ENCODE measurements around the gene GCFC2.
"Not testable (repeated sequence)": the region's sequence is repeated elsewhere in the genome, so short reads cannot be mapped to it uniquely, and the experiment has no call there.

GCFC2 gene

GRCh38 chr2:75683430-75683829, 27.3 kb downstream of the GCFC2 start:
- H3K9me3 ChIP-seq (ENCODE audit: control extremely low read depth in 1 of 5, control insufficient read depth in 4 of 5, insufficient read depth in 2 of 5, low read depth in 1 of 5, low read length in 4 of 5); POLR2A ChIA-PET; H3K4me1 ChIP-seq (ENCODE audit: control extremely low read depth in 1 of 4, control insufficient read depth in 4 of 4, insufficient read depth in 4 of 4, low read length in 3 of 4); CTCF ChIA-PET; H3K27me3 ChIP-seq (replicated peaks in 2 of 5; ENCODE audit: control insufficient read depth in 4 of 5, insufficient read depth in 5 of 5, low read length in 4 of 5); H3K4me3 ChIP-seq (ENCODE audit: control insufficient read depth in 1 of 7, extremely low read depth in 1 of 7, insufficient read depth in 4 of 7, low read depth in 2 of 7, low read length in 6 of 7); DNase-seq; H3K27ac ChIP-seq (ENCODE audit: insufficient read depth in 1 of 2, low read depth in 1 of 2, low read length in 2 of 2, poor library complexity in 1 of 2, severe bottlenecking in 2 of 2): not testable (repeated sequence)
- no CpG with 5 or more reads among the region's 5 CpGs for WGBS (ENCODE audit: insufficient coverage)
- H3K36me3 ChIP-seq (ENCODE audit: control insufficient read depth in 4 of 4, insufficient read depth in 4 of 4, low read length in 3 of 4), result peaks cover 8 to 47% (median 11%) of the 10 kb centered on the region in 4 experiments

- CTCF ChIA-PET, result interaction anchor here (1.1 to 5.2 kb wide), 3 partner anchors 23 to 39 kb away, joined by 3 to 21 read pairs (median 3); partner anchors contain the start of gene MRPL19
- Histone ChIP-seq H3K9me3 (ENCODE audit: control extremely low read depth in 1 of 5, control insufficient read depth in 4 of 5, insufficient read depth in 2 of 5, low read depth in 1 of 5, low read length in 4 of 5) (no peaks in the 10 kb centered on the region), H3K4me3 (ENCODE audit: control insufficient read depth in 1 of 7, extremely low read depth in 1 of 7, insufficient read depth in 4 of 7, low read depth in 2 of 7, low read length in 6 of 7) (no peak overlapping the region), H3K27me3 (replicated peaks in 2 of 5; ENCODE audit: control insufficient read depth in 4 of 5, insufficient read depth in 5 of 5, low read length in 4 of 5) (no peaks in the 10 kb centered on the region), H3K4me1 (ENCODE audit: control extremely low read depth in 1 of 4, control insufficient read depth in 4 of 4, insufficient read depth in 4 of 4, low read length in 3 of 4) (peaks cover 0 to 2% (median 0%) of the 10 kb centered on the region in 4 experiments), H3K27ac (ENCODE audit: insufficient read depth in 1 of 2, low read depth in 1 of 2, low read length in 2 of 2, poor library complexity in 1 of 2, severe bottlenecking in 2 of 2) (no peak overlapping the region), H3K36me3 (ENCODE audit: control insufficient read depth in 4 of 4, insufficient read depth in 4 of 4, low read length in 3 of 4) (peaks cover 2 to 24% (median 4%) of the 10 kb centered on the region in 4 experiments)
- DNase-seq, result no peak
- POLR2A ChIA-PET, result no interaction called here
- WGBS (ENCODE audit: insufficient coverage), result 100% methylated on average over 1 of the region's 1 CpG
Measured at GRCh38 chr2:75680402-75680801, 30.3 kb downstream of the GCFC2 start.

- no CpG with 5 or more reads among the region's 1 CpG for WGBS (ENCODE audit: insufficient coverage)
- CTCF ChIA-PET, result interaction anchor here (1.0 to 5.2 kb wide), 3 partner anchors 22 to 39 kb away, joined by 3 to 21 read pairs (median 3); no protein-coding TSS in a partner anchor
Measured at GRCh38 chr2:75679556-75679955, 31.2 kb downstream of the GCFC2 start.

DNA sequence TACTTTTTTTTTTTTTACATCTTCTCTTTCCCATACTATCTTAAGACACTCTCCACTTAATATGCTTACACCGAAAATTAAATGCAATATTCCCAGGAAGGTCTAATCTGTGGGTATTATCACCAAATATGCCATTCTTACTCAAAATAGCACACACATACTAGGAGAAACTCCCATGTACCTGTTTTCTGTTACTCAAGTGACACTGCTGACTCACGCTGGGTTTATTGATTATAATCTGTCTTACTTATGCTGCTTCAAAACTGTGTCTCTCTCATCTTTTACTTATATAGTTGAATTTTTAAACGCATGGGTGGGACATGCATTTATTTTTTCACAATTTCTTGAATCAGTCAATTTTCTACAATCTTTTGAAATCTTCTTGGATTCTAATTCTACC, 34.3 kb downstream of the GCFC2 start:
- no peak overlapping the region for H3K27ac ChIP-seq (ENCODE audit: insufficient read depth in 1 of 2, low read depth in 1 of 2, low read length in 2 of 2, poor library complexity in 1 of 2, severe bottlenecking in 2 of 2)
- peak in 1 of 3 donors; percentile 3 for DNase-seq
- H3K9me3 ChIP-seq (ENCODE audit: control extremely low read depth in 1 of 5, control insufficient read depth in 4 of 5, insufficient read depth in 2 of 5, low read depth in 1 of 5, low read length in 4 of 5), result no peaks in the 10 kb centered on the region
- no peak overlapping the region for H3K4me3 ChIP-seq (ENCODE audit: control insufficient read depth in 1 of 7, extremely low read depth in 1 of 7, insufficient read depth in 4 of 7, low read depth in 2 of 7, low read length in 6 of 7)
- 100% methylated on average over 1 of the region's 3 CpGs for WGBS (ENCODE audit: insufficient coverage)
- H3K4me1 ChIP-seq (ENCODE audit: control extremely low read depth in 1 of 4, control insufficient read depth in 4 of 4, insufficient read depth in 4 of 4, low read length in 3 of 4), result peaks cover 0 to 2% (median 0%) of the 10 kb centered on the region in 4 experiments
- H3K27me3 ChIP-seq (replicated peaks in 2 of 5; ENCODE audit: control insufficient read depth in 4 of 5, insufficient read depth in 5 of 5, low read length in 4 of 5), result no peaks in the 10 kb centered on the region
- POLR2A ChIA-PET, result no interaction called here
- CTCF ChIA-PET, result interaction anchor here (0.7 to 3.0 kb wide), 10 partner anchors 8 to 44 kb away, joined by 3 to 21 read pairs (median 6); partner anchors contain the start of gene MRPL19
- peaks cover 5 to 9% (median 7%) of the 10 kb centered on the region in 4 experiments for H3K36me3 ChIP-seq (ENCODE audit: control insufficient read depth in 4 of 4, insufficient read depth in 4 of 4, low read length in 3 of 4)

More at GRCh38 chr2:75679556-75679955, 31.2 kb downstream of the GCFC2 start:
- POLR2A ChIA-PET, result no interaction called here
- Histone ChIP-seq H3K27ac (ENCODE audit: insufficient read depth in 1 of 2, low read depth in 1 of 2, low read length in 2 of 2, poor library complexity in 1 of 2, severe bottlenecking in 2 of 2) (no peak overlapping the region), H3K36me3 (ENCODE audit: control insufficient read depth in 4 of 4, insufficient read depth in 4 of 4, low read length in 3 of 4) (peaks cover 0 to 19% (median 2%) of the 10 kb centered on the region in 4 experiments), H3K4me3 (ENCODE audit: control insufficient read depth in 1 of 7, extremely low read depth in 1 of 7, insufficient read depth in 4 of 7, low read depth in 2 of 7, low read length in 6 of 7) (no peak overlapping the region), H3K27me3 (replicated peaks in 2 of 5; ENCODE audit: control insufficient read depth in 4 of 5, insufficient read depth in 5 of 5, low read length in 4 of 5) (no peaks in the 10 kb centered on the region), H3K9me3 (ENCODE audit: control extremely low read depth in 1 of 5, control insufficient read depth in 4 of 5, insufficient read depth in 2 of 5, low read depth in 1 of 5, low read length in 4 of 5) (no peaks in the 10 kb centered on the region), H3K4me1 (ENCODE audit: control extremely low read depth in 1 of 4, control insufficient read depth in 4 of 4, insufficient read depth in 4 of 4, low read length in 3 of 4) (peaks cover 0 to 2% (median 0%) of the 10 kb centered on the region in 4 experiments)
- no peak for DNase-seq

GRCh38 chr2:75675908-75676307, 34.8 kb downstream of the GCFC2 start:
- POLR2A ChIA-PET, result no interaction called here
- H3K36me3 ChIP-seq (ENCODE audit: control insufficient read depth in 4 of 4, insufficient read depth in 4 of 4, low read length in 3 of 4), result peaks cover 6 to 11% (median 8%) of the 10 kb centered on the region in 4 experiments
- H3K9me3 ChIP-seq (ENCODE audit: control extremely low read depth in 1 of 5, control insufficient read depth in 4 of 5, insufficient read depth in 2 of 5, low read depth in 1 of 5, low read length in 4 of 5), result no peaks in the 10 kb centered on the region
- peaks cover 0 to 2% (median 0%) of the 10 kb centered on the region in 4 experiments for H3K4me1 ChIP-seq (ENCODE audit: control extremely low read depth in 1 of 4, control insufficient read depth in 4 of 4, insufficient read depth in 4 of 4, low read length in 3 of 4)
- no peaks in the 10 kb centered on the region for H3K27me3 ChIP-seq (replicated peaks in 2 of 5; ENCODE audit: control insufficient read depth in 4 of 5, insufficient read depth in 5 of 5, low read length in 4 of 5)
- CTCF ChIA-PET, result interaction anchor here (0.7 to 3.0 kb wide), 6 partner anchors 10 to 44 kb away, joined by 3 to 21 read pairs (median 4); partner anchors contain the start of gene MRPL19
- no peak for DNase-seq
- WGBS (ENCODE audit: insufficient coverage), result no CpG with 5 or more reads among the region's 3 CpGs
- H3K27ac ChIP-seq (ENCODE audit: insufficient read depth in 1 of 2, low read depth in 1 of 2, low read length in 2 of 2, poor library complexity in 1 of 2, severe bottlenecking in 2 of 2), result no peak overlapping the region
- H3K4me3 ChIP-seq (ENCODE audit: control insufficient read depth in 1 of 7, extremely low read depth in 1 of 7, insufficient read depth in 4 of 7, low read depth in 2 of 7, low read length in 6 of 7), result no peak overlapping the region

- H3K4me1 ChIP-seq (ENCODE audit: control extremely low read depth in 1 of 4, control insufficient read depth in 4 of 4, insufficient read depth in 4 of 4, low read length in 3 of 4); H3K4me3 ChIP-seq (ENCODE audit: control insufficient read depth in 1 of 7, extremely low read depth in 1 of 7, insufficient read depth in 4 of 7, low read depth in 2 of 7, low read length in 6 of 7); H3K27me3 ChIP-seq (replicated peaks in 2 of 5; ENCODE audit: control insufficient read depth in 4 of 5, insufficient read depth in 5 of 5, low read length in 4 of 5); DNase-seq; H3K27ac ChIP-seq (ENCODE audit: insufficient read depth in 1 of 2, low read depth in 1 of 2, low read length in 2 of 2, poor library complexity in 1 of 2, severe bottlenecking in 2 of 2); H3K9me3 ChIP-seq (ENCODE audit: control extremely low read depth in 1 of 5, control insufficient read depth in 4 of 5, insufficient read depth in 2 of 5, low read depth in 1 of 5, low read length in 4 of 5); POLR2A ChIA-PET: not testable (repeated sequence)
- CTCF ChIA-PET, result interaction anchor here (0.7 to 3.0 kb wide), 4 partner anchors 10 to 35 kb away, joined by 3 to 21 read pairs (median 4); partner anchors contain the start of gene MRPL19
- H3K36me3 ChIP-seq (ENCODE audit: control insufficient read depth in 4 of 4, insufficient read depth in 4 of 4, low read length in 3 of 4), result peaks cover 6 to 15% (median 11%) of the 10 kb centered on the region in 4 experiments
- WGBS (ENCODE audit: insufficient coverage), result 100% methylated on average over 1 of the region's 4 CpGs
Measured at GRCh38 chr2:75675423-75675822, 35.3 kb downstream of the GCFC2 start.

- Histone ChIP-seq H3K27ac (ENCODE audit: insufficient read depth in 1 of 2, low read depth in 1 of 2, low read length in 2 of 2, poor library complexity in 1 of 2, severe bottlenecking in 2 of 2) (no peak overlapping the region), H3K4me3 (ENCODE audit: control insufficient read depth in 1 of 7, extremely low read depth in 1 of 7, insufficient read depth in 4 of 7, low read depth in 2 of 7, low read length in 6 of 7) (no peak overlapping the region), H3K9me3 (ENCODE audit: control extremely low read depth in 1 of 5, control insufficient read depth in 4 of 5, insufficient read depth in 2 of 5, low read depth in 1 of 5, low read length in 4 of 5) (no peaks in the 10 kb centered on the region), H3K27me3 (replicated peaks in 2 of 5; ENCODE audit: control insufficient read depth in 4 of 5, insufficient read depth in 5 of 5, low read length in 4 of 5) (no peaks in the 10 kb centered on the region), H3K4me1 (ENCODE audit: control extremely low read depth in 1 of 4, control insufficient read depth in 4 of 4, insufficient read depth in 4 of 4, low read length in 3 of 4) (no peaks in the 10 kb centered on the region), H3K36me3 (ENCODE audit: control insufficient read depth in 4 of 4, insufficient read depth in 4 of 4, low read length in 3 of 4) (peaks cover 18 to 38% (median 28%) of the 10 kb centered on the region in 4 experiments)
- no peak for DNase-seq
- CTCF ChIA-PET, result interaction anchor here (1.5 to 2.2 kb wide), 4 partner anchors 9 to 28 kb away, joined by 3 to 15 read pairs (median 4); no protein-coding TSS in a partner anchor
- 100% methylated on average over 1 of the region's 2 CpGs for WGBS (ENCODE audit: insufficient coverage)
- POLR2A ChIA-PET, result no interaction called here
Measured at GRCh38 chr2:75667884-75668283, 42.8 kb downstream of the GCFC2 start.
